Astrocyte (in vitro differentiated cells and primary cell): Measurements from ENCODE around the gene PHF1. TPM values are rescaled to one million over a fixed set of nuclear protein-coding genes. Genes with fewer than 3 reads are reported as not detected.
A peak's percentile ranks its signal among the peaks of the same experiment; 100 is the strongest.

Experiments
- DNase-seq: peaks from one replicate; pipeline ENCODE4 v3.0.0-alpha.2; 2010; ENCODE audit warnings: low read depth
- FAIRE-seq: peaks from 2 replicates; lab custom pipeline; 2011; peaks lifted over from hg19 to GRCh38; lab: Jason Lieb, UNC
- H2AFZ ChIP-seq: 2 replicates; pipeline ENCODE4 v1.6.0; 2012; ENCODE audit warnings: low read depth, low read length, inconsistent platforms
- H3K27ac ChIP-seq: 2 replicates; pipeline ENCODE4 v1.5.1; 2011; ENCODE audit warnings: low read depth, low read length, inconsistent platforms
- H3K27me3 ChIP-seq: 2 replicates; pipeline ENCODE4 v1.6.0; 2011; ENCODE audit warnings: low read length, inconsistent platforms; ENCODE audit not compliant: insufficient read depth
- H3K36me3 ChIP-seq: 2 replicates; pipeline ENCODE4 v1.5.1; 2011; ENCODE audit warnings: low read length, inconsistent platforms; ENCODE audit not compliant: insufficient read depth
- H3K4me1 ChIP-seq: 2 replicates; pipeline ENCODE4 v1.5.1; 2011; ENCODE audit warnings: low read length, inconsistent platforms; ENCODE audit not compliant: insufficient read depth
- H3K4me2 ChIP-seq: 2 replicates; pipeline ENCODE4 v1.6.0; 2012; ENCODE audit warnings: low read length, inconsistent platforms
- H3K4me3 ChIP-seq: 2 replicates; pipeline ENCODE4 v1.5.1; 2011; ENCODE audit warnings: low read depth, mild to moderate bottlenecking, low read length, inconsistent platforms; ENCODE audit not compliant: insufficient read depth
- H3K79me2 ChIP-seq: 2 replicates; pipeline ENCODE4 v1.6.0; 2012; ENCODE audit warnings: mild to moderate bottlenecking, low read length, inconsistent platforms; ENCODE audit not compliant: insufficient read depth
- H3K9ac ChIP-seq: 2 replicates; pipeline ENCODE4 v1.6.0; 2012; ENCODE audit warnings: mild to moderate bottlenecking, low read length, inconsistent platforms
- H3K9me3 ChIP-seq: 2 replicates; pipeline ENCODE4 v1.5.1; 2012; ENCODE audit warnings: low read depth, mild to moderate bottlenecking, low read length, inconsistent platforms; ENCODE audit not compliant: insufficient read depth
- H4K20me1 ChIP-seq: 2 replicates; pipeline ENCODE4 v1.6.0; 2012; ENCODE audit warnings: low read length, inconsistent platforms; ENCODE audit not compliant: insufficient read depth
- H3K27ac Mint-ChIP-seq: one replicate; pipeline ENCODE4 v1.8.0; 2021; ENCODE audit warnings: mild to moderate bottlenecking, mixed read lengths; ENCODE audit not compliant: unreplicated experiment
- H3K27me3 Mint-ChIP-seq: one replicate; pipeline ENCODE4 v1.8.0; 2021; ENCODE audit warnings: low read depth, mixed read lengths; ENCODE audit not compliant: unreplicated experiment
- H3K36me3 Mint-ChIP-seq: one replicate; pipeline ENCODE4 v1.8.0; 2021; ENCODE audit warnings: low read depth, mixed read lengths; ENCODE audit not compliant: unreplicated experiment
- H3K4me1 Mint-ChIP-seq: one replicate; pipeline ENCODE4 v1.8.0; 2021; ENCODE audit warnings: low read depth, mixed read lengths; ENCODE audit not compliant: unreplicated experiment
- H3K4me3 Mint-ChIP-seq: one replicate; pipeline ENCODE4 v1.8.0; 2021; ENCODE audit warnings: mild to moderate bottlenecking, moderate library complexity, mixed read lengths; ENCODE audit not compliant: unreplicated experiment
- H3K9me3 Mint-ChIP-seq: one replicate; pipeline ENCODE4 v1.8.0; 2021; ENCODE audit warnings: mild to moderate bottlenecking, mixed read lengths; ENCODE audit not compliant: unreplicated experiment
- CTCF ChIP-seq: IDR thresholded peaks from 2 replicates; pipeline ENCODE4 v1.5.1; 2011; ENCODE audit warnings: low read depth, mild to moderate bottlenecking, inconsistent platforms, low read length, moderate library complexity; ENCODE audit not compliant: insufficient read depth
- EZH2 ChIP-seq: IDR thresholded peaks from 2 replicates; pipeline ENCODE4 v1.6.1; 2012; ENCODE audit warnings: mild to moderate bottlenecking, low read length, inconsistent platforms; ENCODE audit not compliant: insufficient read depth
- total RNA-seq: library from RNA; stranded (reverse); gene quantifications from 2 replicates; pipeline ENCODE4 v1.2.1, GENCODE V29; 2021

PHF1 gene
- total RNA-seq, 1 donor from 2014 or later: 34.3 TPM

- peaks cover 38% of the 10 kb centered on the region for H3K79me2 ChIP-seq
- H3K4me1 ChIP-seq: peaks cover 56% of the 10 kb centered on the region
- H3K27ac Mint-ChIP-seq: peak overlapping the region; percentile 93
Measured at GRCh38 chr6:33428966-33429749, 18.3 kb downstream of the PHF1 start.

GRCh38 chr6:33429750-33430052 lies 18.9 kb downstream of the PHF1 start:
- Histone ChIP-seq H3K27ac (no peak overlapping the region), H3K79me2 (peaks cover 38% of the 10 kb centered on the region), H3K9me3 (no peaks in the 10 kb centered on the region), H2AFZ (no peak overlapping the region), H3K36me3 (no peaks in the 10 kb centered on the region), H3K4me2 (peak overlapping the region; percentile 100), H4K20me1 (peaks cover 61% of the 10 kb centered on the region), H3K4me3 (no peak overlapping the region), H3K4me1 (peaks cover 55% of the 10 kb centered on the region), H3K9ac (no peak overlapping the region), H3K27me3 (no peaks in the 10 kb centered on the region)
- H3K27ac Mint-ChIP-seq: no peak overlapping the region
- no peak for DNase-seq
- H3K36me3 Mint-ChIP-seq: peaks cover 3% of the 10 kb centered on the region
- H3K4me1 Mint-ChIP-seq: peaks cover 65% of the 10 kb centered on the region
- H3K27me3 Mint-ChIP-seq: no peaks in the 10 kb centered on the region
- H3K9me3 Mint-ChIP-seq: no peaks in the 10 kb centered on the region
- H3K4me3 Mint-ChIP-seq: peak overlapping the region; percentile 91
- TF ChIP-seq CTCF (no peak), EZH2 (no peak)
- FAIRE-seq: no peak

More at GRCh38 chr6:33428966-33429749, 18.3 kb downstream of the PHF1 start:
- FAIRE-seq (no peak), DNase-seq (no peak)
- TF ChIP-seq CTCF (no peak), EZH2 (no peak)
- Histone ChIP-seq H3K4me2 (peak overlapping the region; percentile 100), H3K27ac (no peak overlapping the region), H3K9me3 (no peaks in the 10 kb centered on the region), H2AFZ (no peak overlapping the region), H3K9ac (peak overlapping the region; percentile 60), H3K36me3 (no peaks in the 10 kb centered on the region), H3K4me3 (no peak overlapping the region), H3K27me3 (no peaks in the 10 kb centered on the region), H4K20me1 (peaks cover 61% of the 10 kb centered on the region)
- Mint-ChIP-seq H3K9me3 (no peaks in the 10 kb centered on the region), H3K4me1 (peaks cover 69% of the 10 kb centered on the region), H3K27me3 (no peaks in the 10 kb centered on the region), H3K36me3 (peaks cover 5% of the 10 kb centered on the region), H3K4me3 (peak overlapping the region; percentile 91)

- Histone ChIP-seq H3K27me3 (no peaks in the 10 kb centered on the region), H4K20me1 (peaks cover 64% of the 10 kb centered on the region), H3K4me2 (peak overlapping the region; percentile 71), H3K27ac (no peak overlapping the region), H3K9me3 (no peaks in the 10 kb centered on the region), H3K36me3 (no peaks in the 10 kb centered on the region), H3K4me1 (peaks cover 49% of the 10 kb centered on the region), H3K4me3 (no peak overlapping the region), H3K79me2 (peaks cover 38% of the 10 kb centered on the region), H3K9ac (no peak overlapping the region), H2AFZ (no peak overlapping the region)
- H3K9me3 Mint-ChIP-seq: no peaks in the 10 kb centered on the region
- H3K4me1 Mint-ChIP-seq: peaks cover 62% of the 10 kb centered on the region
- TF ChIP-seq CTCF: no peak
- TF ChIP-seq EZH2: no peak
- no peak for FAIRE-seq
- peaks cover 6% of the 10 kb centered on the region for H3K36me3 Mint-ChIP-seq
- DNase-seq: no peak
- H3K27me3 Mint-ChIP-seq: no peaks in the 10 kb centered on the region
- H3K27ac Mint-ChIP-seq: peak overlapping the region; percentile 75
- peak overlapping the region; percentile 91 for H3K4me3 Mint-ChIP-seq
Measured at GRCh38 chr6:33430334-33430733, 19.5 kb downstream of the PHF1 start.
